CD4-positive, alpha-beta memory T cell (primary cell): ENCODE data around the gene HCRT. TPM values are rescaled to one million over a fixed set of nuclear protein-coding genes. Genes with fewer than 3 reads are reported as not detected.

Experiments used
- CTCF ChIA-PET: fragments of 350-600 bp; sonication (Branson Sonifier 250); formaldehyde crosslinking; loops from one replicate; lab custom pipeline; 2021; ENCODE audit warnings: inconsistent platforms; ENCODE audit not compliant: partially characterized antibody; lab: Charles Lee
- POLR2A ChIA-PET: fragments of 350-600 bp; sonication (Branson Sonifier 250); formaldehyde crosslinking; loops from one replicate; lab custom pipeline; 2021; ENCODE audit not compliant: partially characterized antibody; lab: Charles Lee
- DNase-seq, 5 donors: peaks; one replicate each; pipeline versions ENCODE4 v3.0.0 to v3.0.0-alpha.2; 2020 to 2022; ENCODE audit warnings: mixed read lengths in 1 of 5
- H3K27ac ChIP-seq: one replicate; pipeline ENCODE4 v1.7.0; 2013; ENCODE audit warnings: low read depth, low read length
- H3K27me3 ChIP-seq: 2 replicates; pipeline ENCODE4 v1.7.0; 2013; ENCODE audit warnings: mild to moderate bottlenecking, low read length, moderate library complexity; ENCODE audit not compliant: insufficient read depth
- H3K36me3 ChIP-seq: 2 replicates; pipeline ENCODE4 v1.7.0; 2013; ENCODE audit warnings: mild to moderate bottlenecking, low read length, moderate library complexity; ENCODE audit not compliant: insufficient read depth
- H3K4me1 ChIP-seq: 2 replicates; pipeline ENCODE4 v1.7.0; 2013; ENCODE audit warnings: mild to moderate bottlenecking, low read length, moderate library complexity; ENCODE audit not compliant: insufficient read depth
- H3K4me3 ChIP-seq, 2 donors: one replicate each; pipeline ENCODE4 v1.7.0; 2013; ENCODE audit warnings: low read length in 2 of 2, mild to moderate bottlenecking in 1 of 2
- H3K9me3 ChIP-seq, 2 donors: one replicate each; pipeline ENCODE4 v1.7.0; 2013; ENCODE audit warnings: low read length in 2 of 2, control low read depth in 1 of 2; ENCODE audit not compliant: control insufficient read depth in 1 of 2
- H3K27ac Mint-ChIP-seq, 7 donors: one replicate each; pipeline ENCODE4 v1.8.0; 2020 to 2021; ENCODE audit warnings: mixed read lengths in 7 of 7, mild to moderate bottlenecking in 6 of 7, inconsistent platforms in 3 of 7, moderate library complexity in 3 of 7
- H3K27me3 Mint-ChIP-seq, 2 donors: one replicate each; pipeline ENCODE4 v1.8.0; 2020 to 2021; ENCODE audit warnings: mixed read lengths in 2 of 2
- H3K36me3 Mint-ChIP-seq, 2 donors: one replicate each; pipeline ENCODE4 v1.8.0; 2020 to 2021; ENCODE audit warnings: mixed read lengths in 2 of 2, inconsistent platforms in 1 of 2, mild to moderate bottlenecking in 1 of 2
- H3K4me1 Mint-ChIP-seq, 4 donors: one replicate each; pipeline ENCODE4 v1.8.0; 2020 to 2021; ENCODE audit warnings: mixed read lengths in 4 of 4, mild to moderate bottlenecking in 1 of 4
- H3K4me3 Mint-ChIP-seq, 8 donors: one replicate each; pipeline ENCODE4 v1.8.0; 2020 to 2021; ENCODE audit warnings: mixed read lengths in 8 of 8, mild to moderate bottlenecking in 7 of 8, moderate library complexity in 6 of 8, inconsistent platforms in 3 of 8
- H3K9me3 Mint-ChIP-seq, 8 donors: one replicate each; pipeline ENCODE4 v1.8.0; 2020 to 2021; ENCODE audit warnings: mixed read lengths in 8 of 8, mild to moderate bottlenecking in 5 of 8, inconsistent platforms in 3 of 8, moderate library complexity in 1 of 8
- intact Hi-C: fragments of 100-400 bp; cut with micrococcal nuclease; formaldehyde crosslinking; loops from one replicate; pipeline ENCODE4 v1.15.1; 2023
- polyA plus RNA-seq, 2 donors: library from polyadenylated mRNA; unstranded; fragments of 300-500 nt; fragmentation: Illumina TruSeq; gene quantifications; one replicate each; pipeline ENCODE4 v1.2.3, GENCODE V29; 2021
- total RNA-seq, 2 experiments: library from RNA; stranded (reverse); gene quantifications; one replicate each; pipeline ENCODE4 v1.2.3, GENCODE V29; 2021

Gene HCRT
- total and polyA plus RNA-seq, 4 experiments from 2014 or later: not detected

DNA sequence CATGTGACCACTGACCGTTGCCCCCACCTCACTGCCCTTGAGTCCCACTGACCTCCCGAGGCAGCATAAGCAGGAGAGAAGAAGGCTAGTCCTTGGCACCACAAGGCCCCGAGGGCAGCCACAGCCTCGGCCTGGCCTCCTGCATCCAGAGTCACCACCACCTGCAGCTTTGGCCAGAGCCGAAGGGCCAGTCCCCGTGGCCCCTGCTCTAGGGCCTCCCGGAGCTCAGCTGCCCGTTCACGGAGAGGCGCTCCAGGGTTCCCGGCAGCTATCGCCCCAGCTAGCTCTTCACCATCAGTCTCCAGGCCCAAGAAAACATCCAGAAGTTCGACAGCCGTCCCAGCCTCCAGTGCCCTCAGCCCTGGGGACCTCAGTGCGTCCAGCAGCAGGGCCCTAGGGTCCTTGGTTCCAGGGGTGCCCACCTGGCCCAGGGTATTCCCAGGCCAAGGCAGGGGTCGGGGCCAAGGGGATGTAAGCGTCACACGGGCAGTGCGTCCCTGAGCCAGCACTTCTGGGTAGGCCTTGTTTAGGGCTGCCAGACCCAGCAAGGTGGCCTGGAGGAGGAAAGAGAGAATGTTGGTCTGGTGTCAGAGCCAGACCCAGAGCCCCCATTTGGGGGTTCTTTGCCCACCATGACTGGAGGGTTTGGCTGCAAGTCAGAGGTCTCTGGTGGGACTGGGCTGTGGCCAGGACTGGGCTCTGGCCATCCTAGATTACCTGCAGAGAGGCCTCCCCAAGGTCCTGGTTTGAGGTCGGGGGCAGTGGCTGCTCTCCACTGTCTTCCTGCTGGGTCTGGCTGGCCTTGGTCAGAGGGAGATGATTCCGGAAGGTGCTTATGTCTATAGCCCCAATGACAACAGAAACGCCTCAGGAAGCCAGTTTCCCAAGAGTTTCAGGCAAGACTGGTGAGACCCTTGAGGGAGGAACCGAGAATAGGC lies 7.2 kb upstream of the HCRT start:
- CTCF ChIA-PET: interaction anchor here (1.0 kb wide), 1 partner anchor 11 kb away, joined by 3 read pairs; the partner anchor contains the start of gene KCNH4
- Mint-ChIP-seq H3K9me3 (peaks cover 0 to 6% (median 0%) of the 10 kb centered on the region in 8 donors), H3K27me3 (no peaks in the 10 kb centered on the region), H3K36me3 (no peaks in the 10 kb centered on the region), H3K4me3 (peak overlapping the region in 7 of 8 donors; percentile 31 to 95 (median 45)), H3K27ac (peak overlapping the region in 1 of 7 donors; percentile 7), H3K4me1 (peaks cover 11 to 25% (median 20%) of the 10 kb centered on the region in 4 donors)
- intact Hi-C loops: no loop called here
- no peak for DNase-seq
- no peak overlapping the region for H3K27ac ChIP-seq
- no peak overlapping the region for H3K4me3 ChIP-seq
- peaks cover 20% of the 10 kb centered on the region for H3K4me1 ChIP-seq
- no peaks in the 10 kb centered on the region for H3K9me3 ChIP-seq
- POLR2A ChIA-PET: interaction anchor here (1.0 to 4.2 kb wide), 4 partner anchors 10 to 83 kb away, joined by 4 to 50 read pairs (median 17); partner anchors contain the start of genes HCRT, KCNH4 and STAT5B
- no peaks in the 10 kb centered on the region for H3K27me3 ChIP-seq
- H3K36me3 ChIP-seq: no peaks in the 10 kb centered on the region

DNA sequence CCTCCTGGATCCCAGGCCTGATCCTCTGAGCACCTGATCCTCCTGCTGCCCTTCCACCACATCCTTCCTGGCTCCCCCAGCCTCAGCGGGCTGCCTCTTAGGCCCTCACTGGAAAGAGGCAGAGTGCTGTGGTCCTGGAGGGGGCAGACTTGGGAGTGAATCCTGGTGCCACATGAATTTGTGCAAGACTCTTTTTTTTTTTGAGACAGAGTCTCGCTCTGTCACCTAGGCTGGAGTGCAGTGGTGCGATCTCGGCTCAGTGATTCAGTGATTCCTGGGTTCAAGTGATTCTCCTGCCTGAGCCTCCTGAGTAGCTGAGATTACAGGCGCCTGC lies 6.0 kb upstream of the HCRT start:
- H3K4me1 Mint-ChIP-seq: peaks cover 11 to 25% (median 19%) of the 10 kb centered on the region in 4 donors
- POLR2A ChIA-PET: interaction anchor here (0.6 to 1.0 kb wide), 2 partner anchors 11 to 112 kb away, joined by 3 to 4 read pairs; no protein-coding TSS in a partner anchor

DNA sequence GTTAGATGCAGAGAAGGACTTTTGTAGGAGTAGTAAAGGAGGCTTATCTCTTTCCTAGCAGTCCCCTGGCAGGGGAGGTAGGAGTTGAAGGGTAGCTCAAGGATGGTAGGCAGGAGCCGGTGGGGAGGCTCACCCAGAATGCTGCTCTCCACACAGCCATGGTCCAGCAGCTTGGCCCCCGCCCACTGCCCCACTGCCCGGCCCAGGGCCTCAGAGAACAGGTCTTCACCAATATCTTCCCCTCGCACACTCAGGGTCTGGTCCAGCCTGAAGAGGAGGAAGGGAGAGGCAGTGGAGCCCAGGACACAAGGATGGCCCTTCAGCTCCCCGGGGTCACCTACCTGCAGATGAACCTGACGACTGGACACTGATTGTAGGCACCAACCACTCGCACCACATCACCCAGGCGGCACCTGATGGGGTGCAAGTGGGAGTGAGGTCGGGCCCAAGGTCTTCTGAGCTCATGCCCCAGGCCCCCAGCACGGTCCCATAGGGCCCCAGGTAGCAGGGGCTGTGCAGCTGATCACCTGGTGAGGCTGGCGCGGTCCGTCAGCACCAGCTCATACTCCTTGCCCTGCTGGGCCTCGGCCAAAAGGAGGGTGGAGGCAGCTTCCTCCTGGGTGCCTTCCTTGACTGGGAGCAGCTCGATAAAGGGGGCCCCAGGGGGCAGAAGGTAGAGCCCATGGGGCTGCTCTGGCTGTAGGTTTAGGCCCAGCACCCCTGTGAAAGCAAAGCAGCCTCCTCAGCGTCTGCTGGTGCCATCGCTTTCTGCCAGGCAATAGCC lies 5.4 kb upstream of the HCRT start:
- Mint-ChIP-seq H3K36me3 (no peaks in the 10 kb centered on the region), H3K9me3 (peaks cover 0 to 6% (median 0%) of the 10 kb centered on the region in 8 donors), H3K4me1 (peaks cover 11 to 25% (median 19%) of the 10 kb centered on the region in 4 donors), H3K27me3 (no peaks in the 10 kb centered on the region), H3K27ac (no peak overlapping the region), H3K4me3 (no peak overlapping the region)
- intact Hi-C loops: no loop called here
- H3K4me1 ChIP-seq: peaks cover 20% of the 10 kb centered on the region
- no peaks in the 10 kb centered on the region for H3K36me3 ChIP-seq
- no peak overlapping the region for H3K27ac ChIP-seq
- H3K9me3 ChIP-seq: no peaks in the 10 kb centered on the region
- CTCF ChIA-PET: interaction anchor here (1.6 to 3.0 kb wide), 2 partner anchors 9 to 11 kb away, joined by 7 to 9 read pairs; partner anchors contain the start of gene KCNH4
- H3K4me3 ChIP-seq: no peak overlapping the region
- POLR2A ChIA-PET: interaction anchor here (2.0 kb wide), 1 partner anchor 10 kb away, joined by 5 read pairs; the partner anchor contains the start of gene KCNH4
- no peaks in the 10 kb centered on the region for H3K27me3 ChIP-seq
- DNase-seq: no peak

More for the DNA sequence above, 6.0 kb upstream of the HCRT start:
- H3K27me3 Mint-ChIP-seq: no peaks in the 10 kb centered on the region
- no peaks in the 10 kb centered on the region for H3K36me3 ChIP-seq
- H3K27ac ChIP-seq: no peak overlapping the region
- intact Hi-C loops: no loop called here
- CTCF ChIA-PET: interaction anchor here (1.6 kb wide), 1 partner anchor 10 kb away, joined by 7 read pairs; the partner anchor contains the start of gene KCNH4
- no peaks in the 10 kb centered on the region for H3K36me3 Mint-ChIP-seq
- no peak overlapping the region for H3K4me3 ChIP-seq
- peaks cover 20% of the 10 kb centered on the region for H3K4me1 ChIP-seq
- peaks cover 0 to 6% (median 0%) of the 10 kb centered on the region in 8 donors for H3K9me3 Mint-ChIP-seq
- H3K4me3 Mint-ChIP-seq: no peak overlapping the region
- H3K27ac Mint-ChIP-seq: peak overlapping the region in 1 of 7 donors; percentile 46
- no peaks in the 10 kb centered on the region for H3K9me3 ChIP-seq
- no peak for DNase-seq
- H3K27me3 ChIP-seq: no peaks in the 10 kb centered on the region

GRCh38 chr17:42189651-42189965 lies 4.4 kb upstream of the HCRT start:
- no peak overlapping the region for H3K4me3 ChIP-seq
- peaks cover 26% of the 10 kb centered on the region for H3K4me1 ChIP-seq
- H3K36me3 Mint-ChIP-seq: no peaks in the 10 kb centered on the region
- no peak overlapping the region for H3K4me3 Mint-ChIP-seq
- ChIA-PET POLR2A (interaction anchor here (2.0 kb wide), 1 partner anchor 9 kb away, joined by 5 read pairs; the partner anchor contains the start of gene KCNH4), CTCF (interaction anchor here (0.8 to 3.0 kb wide), 3 partner anchors 8 to 33 kb away, joined by 3 to 9 read pairs (median 7); partner anchors contain the start of gene KCNH4)
- peaks cover 0 to 6% (median 0%) of the 10 kb centered on the region in 8 donors for H3K9me3 Mint-ChIP-seq
- no peaks in the 10 kb centered on the region for H3K36me3 ChIP-seq
- no peak overlapping the region for H3K27ac ChIP-seq
- H3K27ac Mint-ChIP-seq: no peak overlapping the region
- no peaks in the 10 kb centered on the region for H3K27me3 Mint-ChIP-seq
- H3K9me3 ChIP-seq: no peaks in the 10 kb centered on the region
- no peaks in the 10 kb centered on the region for H3K27me3 ChIP-seq
- intact Hi-C loops: no loop called here
- peaks cover 17 to 29% (median 22%) of the 10 kb centered on the region in 4 donors for H3K4me1 Mint-ChIP-seq
- no peak for DNase-seq

- Mint-ChIP-seq H3K4me1 (peaks cover 15 to 28% (median 21%) of the 10 kb centered on the region in 4 donors), H3K27me3 (no peaks in the 10 kb centered on the region), H3K9me3 (peaks cover 0 to 4% (median 0%) of the 10 kb centered on the region in 8 donors), H3K27ac (peak overlapping the region in 1 of 7 donors; percentile 35), H3K36me3 (no peaks in the 10 kb centered on the region), H3K4me3 (no peak overlapping the region)
- POLR2A ChIA-PET: interaction anchor here (2.0 kb wide), 1 partner anchor 8 kb away, joined by 5 read pairs; the partner anchor contains the start of gene KCNH4
- no peaks in the 10 kb centered on the region for H3K9me3 ChIP-seq
- no peak overlapping the region for H3K4me3 ChIP-seq
- no peak for DNase-seq
- H3K4me1 ChIP-seq: peaks cover 26% of the 10 kb centered on the region
- H3K36me3 ChIP-seq: no peaks in the 10 kb centered on the region
- no peaks in the 10 kb centered on the region for H3K27me3 ChIP-seq
- intact Hi-C loops: no loop called here
- CTCF ChIA-PET: interaction anchor here (0.8 to 3.0 kb wide), 2 partner anchors 10 to 33 kb away, joined by 3 to 9 read pairs; no protein-coding TSS in a partner anchor
- no peak overlapping the region for H3K27ac ChIP-seq
These were observed 3.7 kb upstream of the HCRT start for GRCh38 chr17:42188749-42189650.

DNA sequence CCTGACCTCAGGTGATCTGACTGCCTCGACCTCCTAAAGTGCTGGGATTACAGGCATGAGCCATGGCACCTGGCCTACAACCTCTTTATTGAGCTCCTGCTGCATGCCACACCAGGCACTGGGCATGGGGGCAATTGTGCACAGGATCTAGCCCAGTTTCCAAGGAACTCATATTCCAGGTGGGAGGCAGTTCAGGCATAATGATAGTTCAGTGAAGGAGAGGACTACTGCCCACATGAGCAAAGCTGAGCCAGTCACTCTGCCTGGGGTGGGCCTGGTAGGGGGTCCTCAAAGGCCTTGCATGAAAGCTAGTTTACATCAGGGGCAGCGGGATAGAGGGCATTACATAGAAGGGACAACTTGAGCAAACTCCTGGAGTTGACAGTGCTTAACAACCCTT lies 2.6 kb upstream of the HCRT start:
- intact Hi-C loops: no loop called here
- Mint-ChIP-seq H3K27ac (peak overlapping the region in 1 of 7 donors; percentile 17), H3K27me3 (no peaks in the 10 kb centered on the region), H3K36me3 (no peaks in the 10 kb centered on the region), H3K4me3 (no peak overlapping the region), H3K4me1 (peaks cover 17 to 28% (median 23%) of the 10 kb centered on the region in 4 donors), H3K9me3 (no peaks in the 10 kb centered on the region)
- peaks cover 26% of the 10 kb centered on the region for H3K4me1 ChIP-seq
- POLR2A ChIA-PET: interaction anchor here (0.7 to 0.9 kb wide), 2 partner anchors 33 to 61 kb away, joined by 3 to 6 read pairs; partner anchors contain the start of gene RAB5C
- no peaks in the 10 kb centered on the region for H3K36me3 ChIP-seq
- CTCF ChIA-PET: interaction anchor here (0.7 to 3.0 kb wide), 2 partner anchors 9 to 125 kb away, joined by 3 to 9 read pairs; no protein-coding TSS in a partner anchor
- H3K27ac ChIP-seq: no peak overlapping the region
- DNase-seq: no peak
- no peaks in the 10 kb centered on the region for H3K27me3 ChIP-seq
- no peaks in the 10 kb centered on the region for H3K9me3 ChIP-seq
- H3K4me3 ChIP-seq: no peak overlapping the region
